Stimulated activated CD4-positive, alpha-beta T cell treated with anti-CD3 and anti-CD28 coated beads, Interleukin-2, amount 100 ng/mL, for 48 hours (primary cell): ENCODE measurements around the gene LYPD6B.

Experiments
- DNase-seq, 2 donors: peaks; one replicate each; pipeline ENCODE4 v3.0.0-alpha.2; 2020

LYPD6B gene

DNA sequence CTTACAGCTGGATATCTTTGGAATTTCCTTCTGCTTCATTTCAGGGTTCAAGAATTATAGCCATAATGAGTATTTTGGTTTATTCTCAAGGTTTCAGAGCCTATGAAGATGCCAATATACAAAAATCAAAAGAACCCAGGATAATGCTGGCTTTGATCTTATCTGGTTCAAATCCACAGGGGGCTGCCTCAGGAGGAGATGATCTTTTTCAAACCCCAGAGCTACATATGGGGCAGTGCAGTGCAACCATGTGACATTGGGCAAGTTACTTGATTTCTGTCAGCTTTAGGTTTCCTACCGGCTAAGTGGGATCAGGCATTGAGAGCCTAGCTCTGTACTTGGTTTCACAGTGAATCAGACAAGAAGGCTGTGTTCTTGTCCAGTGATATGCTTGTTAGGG is 23.0 kb upstream of the LYPD6B start:
- no peak for DNase-seq

DNA sequence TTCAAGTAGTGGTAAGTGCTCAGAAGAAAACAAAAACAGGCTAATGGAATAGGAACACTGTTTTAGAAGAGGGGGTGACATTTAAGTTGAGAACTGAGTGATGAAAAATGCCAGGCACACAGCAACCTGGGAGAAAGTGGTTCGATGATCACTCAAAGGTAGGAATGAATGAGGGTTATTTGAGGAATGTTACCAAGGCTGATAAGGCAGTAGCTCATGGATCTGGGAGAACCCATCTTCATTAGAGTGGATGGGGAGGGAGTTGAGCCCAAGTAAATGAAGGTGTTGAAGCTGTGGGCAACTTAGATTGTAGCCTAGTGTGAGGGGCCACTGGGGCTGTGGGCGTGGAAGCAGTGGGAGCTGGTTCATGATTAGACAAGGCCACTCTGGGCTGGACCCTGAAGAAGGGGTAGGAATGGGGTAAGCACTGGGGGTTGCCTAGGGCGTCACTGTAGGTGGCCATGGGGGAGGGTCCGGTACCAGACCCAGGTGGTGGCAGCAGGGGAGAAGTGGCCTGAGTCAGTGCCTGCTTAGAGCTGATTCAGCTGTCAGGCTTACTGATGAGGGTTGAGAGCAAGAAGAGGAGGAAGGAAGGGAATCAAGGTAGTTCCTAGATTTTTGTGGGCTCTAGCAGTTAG is 22.5 kb upstream of the LYPD6B start:
- DNase-seq, result no peak

DNA sequence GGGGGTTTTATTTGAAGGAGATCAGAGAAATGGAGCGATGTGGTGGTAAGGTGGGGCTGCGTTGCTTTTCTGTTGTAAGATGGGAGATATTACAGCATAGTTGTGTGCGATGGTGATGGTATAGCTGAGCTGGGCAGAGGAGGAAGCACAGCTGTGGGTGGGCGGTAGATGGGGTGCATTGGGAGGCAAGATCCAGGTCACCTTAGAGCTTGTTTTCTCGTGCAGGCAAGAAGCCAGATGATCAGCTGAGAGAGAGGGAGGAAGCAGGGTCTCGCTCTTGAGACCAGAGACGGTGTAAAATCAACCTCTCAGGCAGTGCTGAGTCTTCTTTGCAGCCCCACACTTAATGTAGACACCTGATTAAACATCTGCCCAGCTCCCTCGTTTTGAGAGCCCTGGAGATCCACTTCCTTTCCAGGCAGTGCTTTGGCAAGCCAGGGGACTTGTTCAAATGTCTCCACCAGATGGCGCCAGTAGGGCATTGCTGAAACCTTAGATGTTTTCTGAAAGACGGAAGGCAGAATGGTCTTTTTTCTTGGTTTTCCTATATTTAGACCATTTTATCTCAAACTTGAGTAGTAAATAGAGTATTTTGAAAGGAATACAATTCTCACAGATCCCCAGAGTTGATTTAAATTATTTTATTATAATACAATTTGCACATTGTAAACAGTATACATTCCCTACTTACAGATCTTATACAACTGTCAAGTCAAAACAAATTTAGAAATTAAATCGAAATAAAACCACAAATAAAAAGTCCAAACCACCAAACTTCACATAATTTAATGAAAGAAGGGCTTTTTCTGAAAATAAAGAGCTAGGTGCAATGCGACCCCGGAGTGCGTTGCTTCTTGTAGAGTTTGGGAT is 21.1 kb upstream of the LYPD6B start:
- DNase-seq, result peak; percentile 71 to 75

DNA sequence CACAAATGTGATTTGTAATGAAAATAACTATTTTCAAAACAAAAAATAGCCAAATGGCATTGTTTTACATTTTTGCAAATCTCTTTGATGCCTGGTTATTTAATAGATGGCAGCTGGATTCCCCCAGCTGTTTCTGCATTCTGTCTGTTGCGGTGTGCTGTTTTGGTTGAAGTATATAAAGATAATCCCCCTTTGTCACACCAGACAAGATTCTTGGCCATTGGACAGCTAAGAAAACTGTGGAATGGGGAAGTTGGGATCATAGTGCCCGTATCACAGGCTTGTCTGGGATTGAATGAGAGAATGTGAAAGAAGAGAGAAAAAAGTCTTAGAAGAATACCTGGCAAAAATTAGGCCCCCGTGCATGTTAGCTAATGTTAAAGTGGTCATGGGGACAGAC is 19.5 kb upstream of the LYPD6B start:
- DNase-seq, result no peak

DNA sequence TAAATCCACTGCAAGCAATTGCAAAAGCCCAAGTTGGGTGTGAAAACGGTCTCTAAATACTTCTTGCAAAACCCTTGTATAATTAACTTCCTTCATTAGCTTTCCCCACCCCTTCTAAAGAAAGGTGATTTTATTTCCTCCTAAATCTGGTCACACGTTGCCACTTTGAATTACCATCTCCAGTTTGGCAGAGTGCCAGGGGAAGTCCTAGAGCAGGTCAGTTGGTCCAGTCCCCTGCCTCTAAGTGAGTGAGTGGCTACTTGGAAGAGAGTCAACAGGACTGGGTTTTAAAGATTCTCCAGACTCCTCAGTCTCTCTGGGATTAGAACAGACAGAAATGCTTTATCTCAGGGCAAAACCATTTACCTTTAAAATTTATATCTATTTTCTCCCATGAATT is 18.7 kb upstream of the LYPD6B start:
- no peak for DNase-seq

DNA sequence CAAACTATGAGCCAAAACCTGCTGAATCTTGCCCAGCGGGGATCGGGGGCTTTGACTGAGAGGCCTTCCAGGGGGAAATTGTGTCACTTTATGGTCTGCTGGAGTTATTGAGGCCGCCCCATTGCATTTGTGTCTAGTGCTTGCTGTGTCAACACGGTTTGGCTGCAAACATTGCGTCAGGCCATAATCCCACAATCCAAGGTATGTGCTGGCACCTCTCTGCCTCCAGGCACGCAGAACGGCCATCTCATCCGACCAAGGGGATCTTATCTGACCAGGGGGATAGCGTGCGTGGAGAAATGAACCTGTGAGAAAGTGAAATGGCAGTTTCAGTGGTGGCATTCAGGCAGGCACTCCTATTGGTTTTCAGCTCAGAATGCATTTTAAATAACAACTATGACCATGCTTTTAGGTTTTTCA is 18.1 kb upstream of the LYPD6B start:
- DNase-seq, result no peak

DNA sequence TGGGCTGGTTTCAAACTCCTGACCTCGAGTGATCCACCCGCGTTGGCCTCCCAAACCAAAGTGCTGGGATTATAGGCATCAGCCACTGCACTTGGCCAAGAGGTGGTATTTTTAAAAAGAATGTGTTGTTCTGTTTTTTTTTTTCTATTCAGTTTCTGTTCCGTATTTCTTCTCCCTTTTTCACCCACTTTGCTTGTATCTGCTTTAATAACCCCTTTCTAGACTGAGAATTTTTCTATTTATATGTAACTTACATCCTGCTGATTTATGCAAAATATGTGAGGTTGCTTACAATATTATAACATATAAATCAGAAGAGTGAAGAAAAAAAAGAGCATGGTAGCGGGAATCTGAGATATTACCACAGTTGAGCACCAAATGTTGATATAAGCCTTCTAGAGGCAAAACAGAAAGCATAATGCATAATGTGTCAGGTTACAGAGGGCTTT is 17.2 kb upstream of the LYPD6B start:
- DNase-seq, result no peak

DNA sequence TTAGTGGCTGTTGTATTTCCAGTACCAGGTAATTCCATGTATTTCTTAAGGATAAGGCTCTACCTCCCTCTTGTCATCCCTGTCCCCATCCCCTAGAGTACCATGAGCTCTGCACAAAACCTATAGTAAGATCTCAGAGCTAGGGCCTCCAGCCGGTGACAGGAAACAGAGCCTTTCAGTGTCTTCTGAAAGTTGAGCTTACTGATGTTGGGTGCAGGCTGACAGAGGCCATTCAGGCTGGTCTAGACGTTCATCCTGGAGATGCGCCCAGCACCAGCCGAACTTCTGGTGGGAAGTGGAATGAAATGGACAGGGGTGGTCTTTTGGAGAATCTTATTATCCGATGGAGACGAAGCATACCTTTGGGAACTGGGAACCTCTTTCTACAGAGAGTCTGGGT is 16.7 kb upstream of the LYPD6B start:
- DNase-seq, result no peak

DNA sequence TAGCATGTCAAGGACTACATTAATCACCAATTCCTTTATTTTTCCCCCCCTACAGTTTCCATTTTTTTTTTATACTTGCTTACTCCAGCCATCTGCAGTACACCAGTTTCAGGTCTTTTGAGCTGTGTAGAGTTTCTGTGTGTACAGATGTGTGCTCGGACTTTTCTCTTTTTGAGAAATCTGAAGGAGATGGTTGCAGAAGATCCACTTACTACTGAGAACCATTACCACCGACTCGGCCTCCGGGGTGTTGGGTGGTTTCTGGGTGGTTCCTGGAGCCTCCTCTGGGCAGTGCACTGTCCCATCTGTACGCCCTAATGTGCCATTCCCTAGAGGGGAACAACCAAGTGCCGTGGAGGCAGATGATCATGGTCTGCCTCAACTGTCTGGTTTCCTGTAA is 15.4 kb upstream of the LYPD6B start:
- no peak for DNase-seq

DNA sequence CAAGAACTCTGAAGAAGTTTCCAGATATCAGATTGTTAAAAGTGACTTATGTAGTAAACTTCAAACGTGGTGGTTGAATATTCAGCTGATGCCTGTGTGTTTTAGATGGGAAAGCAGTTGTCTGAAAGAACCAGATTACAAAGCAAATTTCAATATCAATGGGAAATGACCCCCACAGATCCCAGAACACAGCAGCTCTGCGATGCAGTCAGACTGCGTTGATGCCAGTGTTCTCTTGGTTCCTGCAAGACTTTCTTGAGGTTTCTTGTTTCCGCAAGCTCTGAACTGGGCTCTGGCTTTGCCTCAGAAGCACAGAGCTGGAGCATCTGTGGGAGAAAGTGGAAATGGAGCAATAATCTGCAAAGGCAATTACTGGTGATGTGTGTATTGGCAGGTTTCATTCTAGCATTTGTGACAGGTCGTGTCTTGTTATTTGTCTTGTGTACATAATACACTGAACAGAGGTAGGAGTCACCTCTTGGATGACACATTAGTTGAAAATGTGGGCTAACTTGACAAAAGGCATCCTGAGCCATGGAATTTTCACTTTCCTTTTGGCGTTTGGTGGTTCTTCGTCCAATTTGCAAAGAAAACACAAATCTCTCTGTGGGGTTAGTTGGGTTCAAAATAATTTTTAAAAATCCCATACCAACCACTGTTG is 10.8 kb upstream of the LYPD6B start:
- DNase-seq, result no peak

DNA sequence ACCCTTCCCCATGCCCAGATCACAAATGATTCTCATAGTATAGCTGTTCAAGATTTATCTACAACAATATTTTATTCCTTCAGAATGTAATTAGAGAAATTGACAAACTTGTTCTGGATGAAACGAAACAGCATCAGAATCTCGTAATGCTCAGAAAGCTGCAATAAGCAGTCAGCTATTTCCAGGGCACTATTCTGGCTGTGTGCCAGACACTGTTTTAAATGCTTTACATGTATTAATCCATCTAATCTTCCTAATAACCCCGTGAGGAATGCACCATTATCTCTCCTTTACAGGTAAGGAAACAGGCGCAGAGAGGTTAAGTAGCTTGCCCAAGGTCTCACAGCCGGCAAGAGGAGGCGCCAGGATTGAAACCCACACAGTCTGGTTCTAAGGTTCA is 10.1 kb upstream of the LYPD6B start:
- no peak for DNase-seq

DNA sequence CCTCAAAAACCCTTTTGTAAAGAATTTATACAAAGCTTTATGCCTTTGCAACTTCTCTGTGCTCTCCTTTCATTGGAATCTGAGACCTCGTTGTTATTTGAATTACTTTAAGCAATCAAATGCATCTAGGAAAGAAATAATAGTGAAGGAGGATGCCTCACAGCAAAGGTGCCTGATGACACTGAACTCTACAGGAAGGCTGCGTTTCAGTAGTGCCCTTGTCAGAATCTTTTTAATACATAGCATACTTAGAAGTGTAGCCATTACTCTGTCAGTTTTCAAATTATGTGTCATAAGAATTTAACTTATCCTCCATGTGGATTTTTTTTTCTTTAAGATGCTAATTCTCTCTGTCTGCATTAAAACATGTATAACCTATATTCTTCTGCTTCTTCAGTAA is 9.6 kb upstream of the LYPD6B start:
- no peak for DNase-seq

DNA sequence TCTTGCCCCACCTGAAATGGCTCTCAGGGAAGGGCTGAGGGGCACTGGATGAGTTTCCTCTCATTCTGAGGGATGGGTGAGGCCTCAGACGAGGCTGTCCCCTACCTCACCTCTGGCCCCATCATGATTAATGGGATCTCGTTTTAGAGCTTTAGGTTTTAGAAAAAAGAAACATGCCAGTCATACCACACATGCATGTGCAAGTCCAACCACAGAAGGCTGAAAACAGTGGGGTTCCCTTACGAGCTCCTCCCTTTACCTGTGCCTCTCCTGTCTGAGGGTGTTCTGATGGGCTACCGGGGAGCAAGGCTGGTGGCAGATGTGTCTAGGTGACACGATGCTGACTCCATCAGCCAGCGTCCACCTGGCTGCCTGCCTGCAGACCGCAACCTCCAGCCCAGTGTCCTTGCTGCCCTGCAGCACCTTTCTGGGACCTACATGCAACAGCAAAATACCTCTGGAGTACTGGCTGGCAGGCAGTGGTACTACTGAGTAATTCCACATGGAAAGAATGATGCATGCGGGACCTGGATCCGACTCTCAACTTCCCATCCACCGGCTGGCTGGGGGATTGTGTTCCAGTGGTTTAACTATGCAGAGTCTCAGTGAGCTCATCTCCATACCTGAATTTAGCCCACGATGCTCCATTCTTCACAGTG is 9.1 kb upstream of the LYPD6B start:
- DNase-seq, result no peak

DNA sequence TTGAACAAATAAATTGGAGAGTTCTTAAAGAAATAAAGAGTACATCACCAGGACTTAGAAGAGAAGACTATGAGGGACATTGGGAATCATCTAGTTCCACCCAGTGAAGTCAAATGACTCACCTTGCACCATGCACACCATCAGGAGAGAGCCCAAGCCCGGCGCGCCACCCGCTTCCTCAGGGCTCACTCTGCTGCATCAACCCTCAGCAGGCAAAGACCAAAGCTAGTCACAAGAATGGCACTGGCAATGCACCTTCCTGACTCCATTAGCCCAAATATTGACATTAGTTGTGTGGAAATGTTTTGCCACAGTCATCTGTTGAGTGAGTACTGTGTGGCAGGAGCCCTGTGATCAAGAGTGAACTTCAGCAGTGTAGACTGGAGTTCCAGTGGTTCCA is 7.1 kb upstream of the LYPD6B start:
- no peak for DNase-seq

DNA sequence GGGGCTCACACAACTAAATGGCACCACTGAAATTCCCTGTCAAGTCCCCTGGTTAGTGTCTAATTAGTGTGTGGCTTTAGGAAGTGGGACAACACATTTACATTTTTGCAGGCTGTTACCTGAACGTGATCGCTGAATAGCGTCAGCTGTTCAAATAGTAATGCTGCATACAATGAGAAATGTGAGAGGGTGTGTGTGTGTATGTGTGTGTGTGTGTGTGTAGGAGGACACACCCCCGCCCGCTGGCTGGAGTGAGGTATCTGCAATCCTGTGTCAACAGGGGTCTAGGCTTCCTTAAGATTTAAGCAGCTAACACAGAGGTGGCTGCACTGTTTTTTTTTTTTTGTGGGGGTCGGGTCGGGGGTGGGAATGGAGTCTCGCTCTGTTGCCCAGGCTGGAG is 4.8 kb upstream of the LYPD6B start:
- no peak for DNase-seq

DNA sequence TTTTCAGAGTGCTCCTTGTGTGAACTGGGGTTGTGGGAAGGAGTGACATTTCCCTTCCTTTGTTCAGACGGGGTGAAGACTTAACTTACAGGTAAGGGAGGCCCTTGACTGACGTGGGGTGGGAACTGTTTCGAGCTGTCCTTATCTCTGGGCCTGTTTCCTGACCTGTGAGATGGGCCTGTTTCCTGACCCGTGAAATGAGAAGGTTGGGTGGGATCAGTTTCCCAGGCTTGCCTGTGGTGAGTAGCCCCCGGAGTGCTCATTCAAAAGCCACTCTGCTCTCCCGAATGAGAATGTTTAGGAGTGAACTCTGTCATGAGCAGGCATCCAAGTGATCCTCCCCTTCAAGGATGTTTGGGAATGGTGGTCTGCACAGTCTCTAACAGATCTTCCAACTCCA is 4.1 kb upstream of the LYPD6B start:
- no peak for DNase-seq

DNA sequence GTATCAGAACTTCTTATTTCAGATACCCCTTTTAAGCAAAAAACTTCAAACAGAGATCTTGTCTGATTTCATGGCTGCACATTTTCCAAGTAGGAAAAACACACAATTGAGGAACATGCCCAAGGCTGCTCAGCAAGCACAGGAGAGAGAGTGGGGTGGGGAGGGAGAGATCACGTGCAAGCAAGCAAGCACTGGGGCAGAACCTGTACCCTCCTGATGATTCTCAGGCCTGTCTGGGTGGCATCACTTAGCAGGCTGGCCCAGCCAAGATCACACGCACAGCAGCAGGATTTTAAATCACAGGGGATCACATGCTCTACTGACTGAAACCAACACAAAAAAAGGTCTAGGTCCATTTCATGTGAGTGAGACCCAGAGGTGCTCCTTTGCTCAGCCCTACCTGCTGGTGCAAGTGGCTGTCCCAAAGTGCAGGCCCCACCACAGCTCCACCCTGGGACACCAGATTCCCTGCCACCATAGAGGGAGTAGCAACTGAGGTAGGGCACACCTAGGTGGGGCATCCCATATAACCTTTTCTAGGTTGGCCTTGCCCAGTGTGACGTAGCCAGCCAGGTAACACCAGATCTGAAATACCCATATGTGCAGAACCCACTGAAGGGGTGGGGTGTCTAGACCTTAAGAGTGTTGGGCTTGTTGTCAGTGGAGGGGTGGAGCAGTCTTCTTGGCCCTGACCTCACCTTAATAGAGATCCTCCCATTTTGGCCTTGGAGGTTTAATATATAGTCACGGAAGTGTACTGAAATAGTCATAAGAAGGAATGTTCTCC is 1.8 kb upstream of the LYPD6B start:
- no peak for DNase-seq

DNA sequence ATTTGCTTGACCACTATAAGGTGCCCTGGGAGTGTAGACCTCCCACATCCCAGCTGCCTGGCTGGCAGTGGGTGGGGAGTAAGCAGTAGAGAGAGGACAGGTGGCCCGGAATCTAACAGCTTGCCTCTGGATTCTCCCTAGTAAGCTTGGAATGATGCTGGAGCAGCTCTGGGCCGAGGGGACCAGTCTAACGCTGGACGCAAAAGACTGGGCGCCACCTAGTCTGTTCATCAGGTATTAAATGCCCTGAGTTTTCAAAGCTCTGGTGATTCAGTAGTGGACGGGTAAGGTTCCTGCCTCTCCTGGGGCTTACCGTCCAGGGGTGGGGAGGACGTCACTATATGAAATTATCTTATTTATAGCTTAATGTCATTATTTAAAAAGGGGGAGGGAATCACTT is 648 bp upstream of the LYPD6B start:
- DNase-seq, result no peak

DNA sequence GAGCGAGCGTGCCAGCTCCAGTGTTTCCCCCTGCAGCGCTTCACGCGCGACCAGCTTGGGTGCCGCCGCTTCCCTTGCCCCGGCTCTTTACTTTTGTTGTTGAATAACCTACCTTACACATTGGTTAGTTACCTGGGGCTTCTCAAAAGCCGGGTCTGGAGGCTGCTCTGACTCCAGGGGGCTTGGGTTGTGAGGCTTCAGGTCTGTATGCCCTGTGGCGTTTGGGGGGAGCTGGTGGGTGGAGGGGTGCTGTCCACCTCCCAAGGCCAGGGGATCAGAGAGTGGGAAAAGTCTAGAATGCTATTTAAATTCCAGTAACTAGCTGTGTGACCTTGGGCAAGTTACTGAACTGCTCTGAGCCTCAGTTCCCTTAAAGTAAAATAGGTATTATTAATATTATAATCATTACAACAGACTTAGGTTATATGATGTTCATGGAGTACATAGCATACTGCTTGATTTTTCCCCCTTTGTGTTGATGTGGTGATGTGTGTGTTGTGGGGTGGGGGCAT is 770 bp downstream of the LYPD6B start:
- DNase-seq, result no peak

DNA sequence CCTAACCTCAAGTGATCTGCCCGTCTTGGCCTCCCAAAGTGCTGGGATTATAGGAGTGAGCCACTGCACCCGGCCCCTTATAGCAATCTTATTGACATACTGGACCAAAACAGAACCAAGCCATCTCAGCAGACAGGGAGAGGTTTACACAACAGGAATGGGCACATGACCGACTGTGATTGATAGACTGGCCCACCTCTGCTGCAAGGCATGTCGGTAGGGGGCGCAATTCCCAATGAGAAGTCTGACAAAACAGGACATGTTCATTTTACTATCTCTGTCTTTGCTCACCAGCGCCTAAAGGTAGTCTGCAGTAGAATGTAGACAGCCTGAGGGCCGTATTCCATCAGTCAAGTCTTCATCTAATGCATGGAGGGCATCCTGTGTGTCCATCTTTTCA is 2.0 kb downstream of the LYPD6B start:
- peak; percentile 64 to 65 for DNase-seq

DNA sequence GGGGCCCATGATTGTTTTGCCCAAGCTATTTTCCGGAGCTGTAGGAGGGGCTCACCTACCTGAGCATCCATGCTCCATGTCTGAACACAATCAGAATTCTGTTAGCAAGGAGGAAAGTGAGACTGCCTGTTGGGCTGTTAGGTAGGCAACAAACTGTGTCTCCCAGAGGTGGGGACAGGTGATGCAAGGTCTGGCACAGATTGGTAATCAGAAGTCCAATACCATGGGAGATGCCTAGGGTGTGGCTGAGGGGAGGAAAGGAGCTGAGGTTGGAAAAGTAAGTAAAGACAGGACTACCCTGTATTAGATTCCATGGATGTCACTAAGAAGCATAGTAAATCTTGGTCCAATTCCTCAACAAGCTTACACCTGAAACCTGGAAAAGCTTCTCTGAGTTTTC is 3.0 kb downstream of the LYPD6B start:
- no peak for DNase-seq

DNA sequence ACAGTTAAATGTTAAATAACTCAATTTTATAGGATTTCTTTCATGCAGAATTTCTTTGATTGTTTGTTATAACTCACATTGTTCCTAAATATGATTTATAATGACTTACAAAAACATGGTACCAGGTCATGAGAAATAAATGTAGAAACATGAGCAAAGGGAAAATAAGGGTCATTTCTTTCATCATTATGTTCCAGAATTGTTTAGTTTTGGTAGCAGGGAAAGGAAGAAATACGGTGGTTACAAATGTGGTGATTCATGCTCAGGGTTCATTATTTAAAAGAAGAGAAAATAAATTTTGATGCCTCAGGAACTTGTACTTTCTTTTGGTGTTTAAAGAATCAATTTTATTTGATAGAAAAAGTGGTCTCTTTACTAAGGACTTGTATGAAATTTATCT is 4.4 kb downstream of the LYPD6B start:
- no peak for DNase-seq

DNA sequence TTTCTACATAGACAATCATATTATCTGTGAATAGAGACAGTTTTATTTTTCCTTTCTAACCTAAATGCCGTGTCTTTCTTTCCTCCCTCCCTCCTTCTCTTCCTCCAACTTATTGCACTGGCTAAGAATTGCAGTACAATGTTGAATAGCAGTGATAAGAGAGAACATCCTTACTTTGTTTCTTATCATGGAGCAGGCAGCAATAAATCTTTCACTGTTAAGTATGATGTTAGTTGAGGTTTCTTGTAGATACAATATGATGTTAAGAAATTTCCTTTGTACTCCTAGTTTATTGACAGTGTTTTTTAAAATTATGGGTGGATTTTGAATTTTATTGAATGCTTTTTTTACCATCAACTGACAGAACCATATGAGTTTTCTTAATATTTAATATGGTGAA is 6.0 kb downstream of the LYPD6B start:
- DNase-seq, result no peak
